Glutamatergic neuron (in vitro differentiated cells): ENCODE measurements around the gene PPP6R3. TPM values are rescaled to one million over a fixed set of nuclear protein-coding genes. Genes with fewer than 3 reads are reported as not detected.

Experiments
- DNase-seq: peaks from one replicate; pipeline ENCODE4 v3.0.0; 2022
- H3K27ac Mint-ChIP-seq: one replicate; pipeline ENCODE4 v1.8.0; 2020; ENCODE audit warnings: mild to moderate bottlenecking, mixed read lengths, inconsistent platforms; ENCODE audit not compliant: unreplicated experiment
- H3K27me3 Mint-ChIP-seq: one replicate; pipeline ENCODE4 v1.8.0; 2020; ENCODE audit warnings: mild to moderate bottlenecking, moderate library complexity, mixed read lengths, inconsistent platforms; ENCODE audit not compliant: unreplicated experiment
- H3K36me3 Mint-ChIP-seq: one replicate; pipeline ENCODE4 v1.8.0; 2020; ENCODE audit warnings: mild to moderate bottlenecking, mixed read lengths, inconsistent platforms; ENCODE audit not compliant: unreplicated experiment
- H3K4me1 Mint-ChIP-seq: one replicate; pipeline ENCODE4 v1.8.0; 2020; ENCODE audit warnings: mild to moderate bottlenecking, low read depth, mixed read lengths, inconsistent platforms; ENCODE audit not compliant: unreplicated experiment
- H3K4me3 Mint-ChIP-seq: one replicate; pipeline ENCODE4 v1.8.0; 2020; ENCODE audit warnings: mild to moderate bottlenecking, mixed read lengths, inconsistent platforms; ENCODE audit not compliant: unreplicated experiment
- H3K9me3 Mint-ChIP-seq: one replicate; pipeline ENCODE4 v1.8.0; 2020; ENCODE audit warnings: mild to moderate bottlenecking, moderate library complexity, mixed read lengths, inconsistent platforms; ENCODE audit not compliant: unreplicated experiment
- CTCF ChIP-seq: fragments of 200-600 bp; sonication (generic); IDR thresholded peaks from one replicate; pipeline ENCODE4 v1.5.0; 2021; ENCODE audit not compliant: partially characterized antibody, unreplicated experiment
- total RNA-seq: library from RNA; stranded (reverse); fragmentation: NEBNext Ultra II Directional; extraction: Animal tissue kit (Norgen Biotek cat#: 25700); gene quantifications from one replicate; pipeline ENCODE4 v1.2.1, GENCODE V29; 2021; ENCODE audit not compliant: unreplicated experiment

PPP6R3 gene
- total RNA-seq, 1 donor from 2014 or later, result 312 TPM

GRCh38 chr11:68436162-68436888 lies 24.2 kb upstream of the PPP6R3 start:
- Mint-ChIP-seq H3K27ac (peak overlapping the region; percentile 93), H3K4me1 (peaks cover 21% of the 10 kb centered on the region), H3K27me3 (peaks cover 11% of the 10 kb centered on the region), H3K9me3 (peaks cover 7% of the 10 kb centered on the region), H3K36me3 (no peaks in the 10 kb centered on the region), H3K4me3 (no peak overlapping the region)
- no peak for TF ChIP-seq CTCF
- no peak for DNase-seq

GRCh38 chr11:68436985-68437926 lies 23.3 kb upstream of the PPP6R3 start:
- Mint-ChIP-seq H3K4me1 (peaks cover 26% of the 10 kb centered on the region), H3K36me3 (no peaks in the 10 kb centered on the region), H3K27ac (peak overlapping the region; percentile 93), H3K27me3 (peaks cover 11% of the 10 kb centered on the region), H3K4me3 (no peak overlapping the region), H3K9me3 (peaks cover 7% of the 10 kb centered on the region)
- DNase-seq, result peak; percentile 73
- TF ChIP-seq CTCF, result no peak

GRCh38 chr11:68437927-68438657 lies 22.5 kb upstream of the PPP6R3 start:
- Mint-ChIP-seq H3K4me3 (no peak overlapping the region), H3K27ac (peak overlapping the region; percentile 52), H3K27me3 (peaks cover 11% of the 10 kb centered on the region), H3K36me3 (no peaks in the 10 kb centered on the region), H3K4me1 (peaks cover 23% of the 10 kb centered on the region), H3K9me3 (peaks cover 7% of the 10 kb centered on the region)
- no peak for DNase-seq
- no peak for TF ChIP-seq CTCF

- H3K27ac Mint-ChIP-seq, result no peak overlapping the region
Observed at GRCh38 chr11:68438658-68439259, 21.8 kb upstream of the PPP6R3 start.

More at GRCh38 chr11:68438658-68439259, 21.8 kb upstream of the PPP6R3 start:
- Mint-ChIP-seq H3K4me3 (no peak overlapping the region), H3K9me3 (peaks cover 7% of the 10 kb centered on the region), H3K27me3 (peaks cover 11% of the 10 kb centered on the region), H3K4me1 (peaks cover 22% of the 10 kb centered on the region), H3K36me3 (no peaks in the 10 kb centered on the region)
- no peak for TF ChIP-seq CTCF
- DNase-seq, result no peak
